Neural cell (in vitro differentiated cells): ENCODE data around the gene RABL6.

Source experiments
- CTCF ChIP-seq: fragments of 450-650 bp; IDR thresholded peaks from 2 replicates; pipeline ENCODE4 v1.5.1; 2014; ENCODE audit warnings: antibody characterized with exemption, mild to moderate bottlenecking, moderate library complexity; ENCODE audit not compliant: poor library complexity, severe bottlenecking
- EP300 ChIP-seq: fragments of 450-650 bp; conservative IDR thresholded peaks from 2 replicates; pipeline ENCODE4 v1.6.1; 2014; ENCODE audit warnings: antibody characterized with exemption, mild to moderate bottlenecking, moderate library complexity; ENCODE audit not compliant: poor library complexity, severe bottlenecking
- EZH2 ChIP-seq: fragments of 200-600, 300-800 bp; shearing (Covaris generic), sonication (generic); IDR thresholded peaks from 2 replicates; pipeline ENCODE4 v1.6.1; 2014; ENCODE audit warnings: antibody characterized with exemption, low read length, borderline replicate concordance, mild to moderate bottlenecking; ENCODE audit not compliant: insufficient read depth, poor library complexity, severe bottlenecking
- MXI1 ChIP-seq: fragments of 450-650 bp; conservative IDR thresholded peaks from 2 replicates; pipeline ENCODE4 v1.6.1; 2014; ENCODE audit warnings: antibody characterized with exemption, mild to moderate bottlenecking; ENCODE audit not compliant: poor library complexity, severe bottlenecking
- POLR2AphosphoS5 ChIP-seq: IDR thresholded peaks from 2 replicates; pipeline ENCODE4 v1.6.1; 2012
- RAD21 ChIP-seq: fragments of 450-650 bp; conservative IDR thresholded peaks from 2 replicates; pipeline ENCODE4 v1.6.1; 2014; ENCODE audit warnings: antibody characterized with exemption, mild to moderate bottlenecking, moderate library complexity
- SMC3 ChIP-seq: fragments of 450-650 bp; conservative IDR thresholded peaks from 2 replicates; pipeline ENCODE4 v1.6.1; 2014; ENCODE audit warnings: antibody characterized with exemption, mild to moderate bottlenecking, moderate library complexity; ENCODE audit not compliant: poor library complexity
- TAF1 ChIP-seq: IDR thresholded peaks from 2 replicates; pipeline ENCODE4 v1.6.1; 2012; ENCODE audit warnings: low read depth

- TF ChIP-seq CTCF (no peak), RAD21 (no peak), SMC3 (no peak), EZH2 (no peak), EP300 (no peak), MXI1 (no peak), POLR2AphosphoS5 (no peak), TAF1 (no peak)
Observed at GRCh38 chr9:136837146-136837855, 29.6 kb downstream of the RABL6 start.
